HEK293 (cell line): Measurements from ENCODE around the gene TMC2.

Source experiments
- CTCF ChIA-PET: fragments of 350-600 bp; formaldehyde crosslinking; extraction: SDS; loops from one replicate; lab custom pipeline; 2021; ENCODE audit warnings: antibody characterized with exemption; lab: Yijun Ruan, JAX
- POLR2A ChIA-PET: fragments of 300-600 bp; formaldehyde crosslinking; extraction: SDS; loops from one replicate; lab custom pipeline; 2020; ENCODE audit warnings: antibody characterized with exemption, inconsistent platforms; lab: Yijun Ruan, JAX
- H3K27ac ChIP-seq: fragments of 200-500 bp; sonication (Bioruptor generic); 2 replicates; pipeline ENCODE4 v1.5.1; 2014; ENCODE audit warnings: low read depth, low read length, control low read depth, inconsistent platforms; ENCODE audit errors: extremely low read depth
- H3K36me3 ChIP-seq, 2 experiments: fragments of 200-500 bp in 1 of 2; sonication (Bioruptor generic) in 1 of 2; 1 replicate in 1 of 2; 2 replicates in 1 of 2; pipeline ENCODE4 v1.5.1; 2014 to 2017; ENCODE audit warnings: inconsistent platforms in 2 of 2, low read length in 2 of 2; ENCODE audit not compliant: control insufficient read depth in 2 of 2, insufficient read depth in 1 of 2
- H3K4me1 ChIP-seq: fragments of 200-500 bp; sonication (Bioruptor generic); 2 replicates; pipeline ENCODE4 v1.5.1; 2014; ENCODE audit warnings: mild to moderate bottlenecking, low read length, inconsistent platforms; ENCODE audit not compliant: control insufficient read depth, insufficient read depth
- H3K4me3 ChIP-seq: 2 replicates; pipeline ENCODE4 v1.5.1; 2011; ENCODE audit warnings: low read depth, mild to moderate bottlenecking, control low read depth, low read length, moderate library complexity
- H3K9me3 ChIP-seq: fragments of 200-500 bp; sonication (Bioruptor generic); 2 replicates; pipeline ENCODE4 v1.5.1; 2014; ENCODE audit warnings: low read depth, low read length, inconsistent platforms; ENCODE audit not compliant: control insufficient read depth, insufficient read depth
- ATF2 ChIP-seq: fragments of 450-650 bp; formaldehyde crosslinking; IDR thresholded peaks from 2 replicates; pipeline ENCODE4 v1.5.1; 2016; ENCODE audit warnings: missing biosample characterization, missing genetic modification characterization, low read depth
- FEZF1 ChIP-seq: fragments of 450-650 bp; formaldehyde crosslinking; IDR thresholded peaks from 2 replicates; pipeline ENCODE4 v1.5.1; 2016; ENCODE audit warnings: missing biosample characterization, missing genetic modification characterization
- GFI1B ChIP-seq: fragments of 450-650 bp; formaldehyde crosslinking; IDR thresholded peaks from 2 replicates; pipeline ENCODE4 v1.5.1; 2016; ENCODE audit warnings: missing biosample characterization, missing genetic modification characterization
- KLF8 ChIP-seq: fragments of 450-650 bp; formaldehyde crosslinking; IDR thresholded peaks from 2 replicates; pipeline ENCODE4 v1.5.1; 2016; ENCODE audit warnings: missing biosample characterization, missing genetic modification characterization
- PATZ1 ChIP-seq: fragments of 450-650 bp; formaldehyde crosslinking; IDR thresholded peaks from 2 replicates; pipeline ENCODE4 v1.5.1; 2016; ENCODE audit warnings: missing biosample characterization, missing genetic modification characterization
- SCRT2 ChIP-seq: fragments of 450-650 bp; formaldehyde crosslinking; IDR thresholded peaks from 2 replicates; pipeline ENCODE4 v1.5.1; 2016; ENCODE audit warnings: missing biosample characterization, missing genetic modification characterization
- SETDB1 ChIP-seq: IDR thresholded peaks from one replicate; pipeline ENCODE4 v1.6.1; 2017; ENCODE audit warnings: mild to moderate bottlenecking, low read length, moderate library complexity, mixed read lengths; ENCODE audit not compliant: insufficient read length
- SP7 ChIP-seq: fragments of 450-650 bp; formaldehyde crosslinking; IDR thresholded peaks from 2 replicates; pipeline ENCODE4 v1.5.1; 2016; ENCODE audit warnings: missing biosample characterization, missing genetic modification characterization
- TCF7L2 ChIP-seq: IDR thresholded peaks from 2 replicates; pipeline ENCODE4 v1.6.1; 2011; ENCODE audit warnings: low read depth, mild to moderate bottlenecking, inconsistent platforms, low read length, moderate library complexity, borderline replicate concordance
- TRIM28 ChIP-seq: IDR thresholded peaks from 2 replicates; pipeline ENCODE4 v1.6.1; 2011; ENCODE audit warnings: low read length, control low read depth, borderline replicate concordance
- YY1 ChIP-seq: fragments of 450-650 bp; formaldehyde crosslinking; IDR thresholded peaks from 2 replicates; pipeline ENCODE4 v1.5.1; 2018; ENCODE audit warnings: missing biosample characterization, missing genetic modification characterization
- ZBTB10 ChIP-seq: fragments of 450-650 bp; formaldehyde crosslinking; IDR thresholded peaks from 2 replicates; pipeline ENCODE4 v1.5.1; 2016; ENCODE audit warnings: missing biosample characterization, missing genetic modification characterization
- ZBTB20 ChIP-seq: fragments of 450-650 bp; formaldehyde crosslinking; IDR thresholded peaks from 2 replicates; pipeline ENCODE4 v1.5.1; 2016; ENCODE audit warnings: missing biosample characterization, missing genetic modification characterization
- ZBTB7A ChIP-seq: fragments of 450-650 bp; formaldehyde crosslinking; IDR thresholded peaks from 2 replicates; pipeline ENCODE4 v1.5.1; 2016; ENCODE audit warnings: low read depth, missing biosample characterization, missing genetic modification characterization
- ZFP3 ChIP-seq: fragments of 450-650 bp; formaldehyde crosslinking; IDR thresholded peaks from 2 replicates; pipeline ENCODE4 v1.5.1; 2016; ENCODE audit warnings: low read depth, missing biosample characterization, missing genetic modification characterization
- ZNF10 ChIP-seq: fragments of 450-650 bp; formaldehyde crosslinking; IDR thresholded peaks from 2 replicates; pipeline ENCODE4 v1.5.1; 2017; ENCODE audit warnings: missing biosample characterization, missing genetic modification characterization
- ZNF114 ChIP-seq: fragments of 450-650 bp; formaldehyde crosslinking; IDR thresholded peaks from 2 replicates; pipeline ENCODE4 v1.5.0; 2017; ENCODE audit warnings: missing biosample characterization, missing genetic modification characterization
- ZNF133 ChIP-seq: fragments of 450-650 bp; formaldehyde crosslinking; IDR thresholded peaks from 2 replicates; pipeline ENCODE4 v1.5.1; 2016; ENCODE audit warnings: missing biosample characterization, missing genetic modification characterization
- ZNF16 ChIP-seq: fragments of 450-650 bp; formaldehyde crosslinking; IDR thresholded peaks from 2 replicates; pipeline ENCODE4 v1.5.1; 2016; ENCODE audit warnings: low read depth, missing biosample characterization, missing genetic modification characterization
- ZNF362 ChIP-seq: fragments of 450-650 bp; formaldehyde crosslinking; IDR thresholded peaks from 2 replicates; pipeline ENCODE4 v1.5.1; 2016; ENCODE audit warnings: missing biosample characterization, missing genetic modification characterization
- ZNF48 ChIP-seq: fragments of 450-650 bp; formaldehyde crosslinking; IDR thresholded peaks from 2 replicates; pipeline ENCODE4 v1.5.1; 2016; ENCODE audit warnings: missing biosample characterization, missing genetic modification characterization
- ZNF510 ChIP-seq: fragments of 450-650 bp; formaldehyde crosslinking; IDR thresholded peaks from 2 replicates; pipeline ENCODE4 v1.5.1; 2018; ENCODE audit warnings: mild to moderate bottlenecking, missing genetic modification characterization, missing biosample characterization; ENCODE audit not compliant: insufficient replicate concordance
- ZNF521 ChIP-seq: fragments of 450-650 bp; formaldehyde crosslinking; IDR thresholded peaks from 2 replicates; pipeline ENCODE4 v1.5.1; 2017; ENCODE audit warnings: missing biosample characterization, mild to moderate bottlenecking, missing genetic modification characterization
- ZNF548 ChIP-seq: fragments of 450-650 bp; formaldehyde crosslinking; IDR thresholded peaks from 2 replicates; pipeline ENCODE4 v1.5.1; 2016; ENCODE audit warnings: missing biosample characterization, missing genetic modification characterization
- ZNF560 ChIP-seq: fragments of 450-650 bp; formaldehyde crosslinking; IDR thresholded peaks from 2 replicates; pipeline ENCODE4 v1.5.1; 2017; ENCODE audit warnings: missing biosample characterization, missing genetic modification characterization, borderline replicate concordance
- ZNF623 ChIP-seq: fragments of 450-650 bp; formaldehyde crosslinking; IDR thresholded peaks from 2 replicates; pipeline ENCODE4 v1.5.1; 2016; ENCODE audit warnings: missing biosample characterization, missing genetic modification characterization
- ZNF677 ChIP-seq: fragments of 450-650 bp; IDR thresholded peaks from 2 replicates; pipeline ENCODE4 v1.5.0; 2018; ENCODE audit warnings: missing biosample characterization, mild to moderate bottlenecking, missing genetic modification characterization, moderate library complexity
- ZNF785 ChIP-seq: fragments of 450-650 bp; formaldehyde crosslinking; IDR thresholded peaks from 2 replicates; pipeline ENCODE4 v1.5.1; 2016; ENCODE audit warnings: missing biosample characterization, missing genetic modification characterization

The TMC2 gene

GRCh38 chr20:2606507-2607006 lies 70.2 kb downstream of the TMC2 start (continued):
- peak; percentile 54; the same call in 1 of the 2 replicates for TF ChIP-seq ZNF362 (tag by site-specific recombination)
- TF ChIP-seq ZNF133, result peak; percentile 99
- peak; percentile 92 for TF ChIP-seq SETDB1
- TF ChIP-seq GFI1B (tag by site-specific recombination), result no peak
- TF ChIP-seq SP7 (tag by site-specific recombination), result 0 out of 2 replicates have a peak, but pooled peaks have one; percentile 21
- no peak for TF ChIP-seq YY1
- peak; percentile 54 for TF ChIP-seq KLF8 (tag by site-specific recombination)
- TF ChIP-seq ZBTB7A (tag by site-specific recombination), result no peak
- TF ChIP-seq, all 188 proteins: peak for 8

GRCh38 chr20:2610326-2610725 lies 74.0 kb downstream of the TMC2 start:
- ChIA-PET POLR2A (no interaction called here), CTCF (interaction anchor here (0.6 to 0.7 kb wide), 2 partner anchors 71 to 88 kb away, joined by 3 to 4 read pairs; no protein-coding TSS in a partner anchor)
- Histone ChIP-seq H3K9me3 (no peaks in the 10 kb centered on the region; the same call in 1 of the 2 replicates), H3K36me3 (no peaks in the 10 kb centered on the region), H3K4me3 (no peak overlapping the region), H3K4me1 (no peaks in the 10 kb centered on the region), H3K27ac (no peak overlapping the region)
- no peak for TF ChIP-seq ZNF560
- TF ChIP-seq ZBTB20, result no peak
- no peak for TF ChIP-seq ZNF623 (tag by site-specific recombination)
- no peak for TF ChIP-seq SCRT2 (tag by site-specific recombination)
- no peak for TF ChIP-seq TCF7L2
- TF ChIP-seq ZBTB10 (tag by site-specific recombination), result no peak
- TF ChIP-seq ZNF114, result no peak
- TF ChIP-seq PATZ1, result no peak
- TF ChIP-seq FEZF1, result no peak

GRCh38 chr20:2610941-2611720 lies 74.8 kb downstream of the TMC2 start:
- CTCF ChIA-PET, result interaction anchor here (0.7 kb wide), 1 partner anchor 89 kb away, joined by 4 read pairs; no protein-coding TSS in a partner anchor
- TF ChIP-seq ZNF677 (no peak), ZNF521 (tag by site-specific recombination) (no peak), ATF2 (tag by site-specific recombination) (no peak), ZNF10 (tag by site-specific recombination) (no peak), TRIM28 (no peak), ZNF48 (tag by site-specific recombination) (no peak), ZFP3 (no peak), ZNF548 (tag by site-specific recombination) (no peak), ZNF510 (no peak), GFI1B (tag by site-specific recombination) (no peak), ZNF16 (tag by site-specific recombination) (no peak), ZNF785 (tag by site-specific recombination) (no peak)

More at GRCh38 chr20:2610941-2611720, 74.8 kb downstream of the TMC2 start:
- Histone ChIP-seq H3K36me3 (no peaks in the 10 kb centered on the region), H3K27ac (no peak overlapping the region), H3K4me1 (no peaks in the 10 kb centered on the region), H3K4me3 (no peak overlapping the region), H3K9me3 (no peaks in the 10 kb centered on the region; the same call in 1 of the 2 replicates)
- POLR2A ChIA-PET, result interaction anchor here (1.1 kb wide), 1 partner anchor 42 kb away, joined by 3 read pairs; the partner anchor contains the start of gene NOP56
